GM12878 (cell line): Measurements from ENCODE around the gene MAGI1. TPM values are rescaled to one million over a fixed set of nuclear protein-coding genes. Genes with fewer than 3 reads are reported as not detected.

Experiments
- ATAC-seq: fragments of 200-7000 bp; cut with Tn5 transposase; 3 replicates; pipeline ENCODE4 v1.9.1; 2020; ENCODE audit warnings: mild to moderate bottlenecking, moderate library complexity
- BruUV-seq: library from RNA; stranded (reverse); fragments of 400-500 nt; replicated peaks from 2 replicates; lab custom pipeline; 2021; lab: Mats Ljungman, UMichigan
- CTCF ChIA-PET: fragments of 300-600 bp; sonication (Branson Sonifier 250); formaldehyde crosslinking; extraction: SDS; loops from one replicate; lab custom pipeline; 2021; ENCODE audit warnings: inconsistent platforms; lab: Yijun Ruan, JAX
- POLR2A ChIA-PET: fragments of 350-600 bp; formaldehyde crosslinking; extraction: SDS; loops from one replicate; lab custom pipeline; 2021; ENCODE audit warnings: inconsistent platforms; lab: Charles Lee
- RAD21 ChIA-PET: fragments of 300-600 bp; sonication (Branson Sonifier 250); formaldehyde crosslinking; loops from one replicate; lab custom pipeline; 2023; ENCODE audit warnings: antibody characterized with exemption; ENCODE audit not compliant: unreplicated experiment; lab: Charles Lee
- SMC1A ChIA-PET: fragments of 300-600 bp; sonication (Branson Sonifier 250); formaldehyde crosslinking; loops from one replicate; lab custom pipeline; 2023; ENCODE audit not compliant: unreplicated experiment, uncharacterized antibody; lab: Charles Lee
- DNase-seq: peaks from one replicate; pipeline ENCODE4 v3.0.0-alpha.2; 2011; ENCODE audit warnings: low read depth, low spot score
- FAIRE-seq: peaks from 3 replicates; lab custom pipeline; 2011; peaks lifted over from hg19 to GRCh38; lab: Jason Lieb, UNC
- H2AFZ ChIP-seq: 2 replicates; pipeline ENCODE4 v1.6.0; 2011; ENCODE audit warnings: low read depth, low read length, control low read depth; ENCODE audit not compliant: control insufficient read depth
- H3K27ac ChIP-seq: 2 replicates; pipeline ENCODE4 v1.5.1; 2011; ENCODE audit warnings: control low read depth; ENCODE audit not compliant: control insufficient read depth, insufficient read depth
- H3K27me3 ChIP-seq, 2 experiments: replicated peaks in 1 of 2; 2 replicates each; pipeline versions ENCODE4 v1.6.0 to v1.6.1; 2011; ENCODE audit warnings: low read length in 1 of 2; ENCODE audit not compliant: control insufficient read depth in 2 of 2, insufficient read depth in 2 of 2
- H3K36me3 ChIP-seq, 2 experiments: 2 replicates each; pipeline ENCODE4 v1.5.1; 2011; ENCODE audit warnings: low read length in 1 of 2; ENCODE audit not compliant: control insufficient read depth in 2 of 2, insufficient read depth in 2 of 2
- H3K4me1 ChIP-seq: 2 replicates; pipeline ENCODE4 v1.6.1; 2011; ENCODE audit warnings: mild to moderate bottlenecking, low read length, moderate library complexity, mixed read lengths; ENCODE audit not compliant: control insufficient read depth, insufficient read depth
- H3K4me2 ChIP-seq: 2 replicates; pipeline ENCODE4 v1.6.0; 2011; ENCODE audit warnings: control low read depth; ENCODE audit not compliant: control insufficient read depth, insufficient read depth
- H3K4me3 ChIP-seq: fragments of 200-600 bp; sonication (generic); 2 replicates; pipeline ENCODE4 v1.5.1; 2016
- H3K79me2 ChIP-seq: 2 replicates; pipeline ENCODE4 v1.6.0; 2011; ENCODE audit warnings: low read length; ENCODE audit not compliant: control insufficient read depth, insufficient read depth
- H3K9ac ChIP-seq: 2 replicates; pipeline ENCODE4 v1.8.0; 2011; ENCODE audit warnings: low read length, control low read depth, mixed read lengths; ENCODE audit not compliant: control insufficient read depth, insufficient read depth
- H3K9me3 ChIP-seq: replicated peaks from 3 replicates; pipeline ENCODE4 v1.5.1; 2011; ENCODE audit warnings: mild to moderate bottlenecking, low read length; ENCODE audit not compliant: control insufficient read depth, insufficient read depth
- H4K20me1 ChIP-seq: 2 replicates; pipeline ENCODE4 v1.6.0; 2011; ENCODE audit not compliant: control insufficient read depth, insufficient read depth
- IRF3 ChIP-seq: fragments of 450-650 bp; IDR thresholded peaks from 2 replicates; pipeline ENCODE4 v1.6.1; 2014; ENCODE audit warnings: mild to moderate bottlenecking
- PAX8 ChIP-seq: fragments of 450-650 bp; IDR thresholded peaks from 2 replicates; pipeline ENCODE4 v1.6.1; 2017; ENCODE audit warnings: mild to moderate bottlenecking, moderate library complexity
- WGBS: methylation state at CpG from one replicate; pipeline ENCODE4 v1.1.6; 2016; ENCODE audit warnings: low lambda C conversion rate; ENCODE audit not compliant: insufficient replicate concordance, insufficient coverage; ENCODE audit errors: missing lambda C conversion rate; 5-methylcytosine and 5-hydroxymethylcytosine counted together
- in situ Hi-C: fragments of 300-500 bp; cut with MboI; formaldehyde crosslinking; loops from 9 replicates; pipeline ENCODE4 v1.14.3; 2018; ENCODE audit warnings: mixed read lengths
- intact Hi-C: fragments of 100-400 bp; cut with micrococcal nuclease; formaldehyde crosslinking; loops from one replicate; pipeline ENCODE4 v1.14.2; 2022; ENCODE audit not compliant: unreplicated experiment
- polyA plus RNA-seq, 11 experiments: library from polyadenylated mRNA; depleted of rRNA in 4 of 11; unstranded in 6 of 11; stranded (reverse) in 5 of 11; fragments of >200 nt; fragmentation: Nextera tagmentation in 4 of 11; fragmentation: Illumina TruSeq in 1 of 11; extraction: Ambion mirVana in 4 of 11; extraction: Trizol in 1 of 11; gene quantifications; 1 replicate in 1 of 11; 2 replicates in 10 of 11; pipeline versions ENCODE4 v1.2.1 to v1.2.3, GENCODE V29; 2011 to 2016; ENCODE audit warnings: inconsistent platforms in 2 of 11, missing spikeins in 2 of 11, low read depth in 1 of 11
- total RNA-seq, 4 experiments: library from RNA; depleted of rRNA in 3 of 4; stranded (reverse); fragments of >200 nt in 3 of 4; fragmentation: Illumina TruSeq in 1 of 4; extraction: Trizol in 1 of 4; gene quantifications; 2 replicates each; pipeline versions ENCODE4 v1.2.1 to v1.2.3, GENCODE V29; 2013 to 2021
- TF ChIP-seq, protein P1 (sequence below): IDR thresholded peaks from 2 replicates; pipeline ENCODE4 v1.6.1; 2011; ENCODE audit warnings: borderline replicate concordance, low read depth, mild to moderate bottlenecking, moderate library complexity, mixed read lengths, low read length; ENCODE audit not compliant: insufficient read depth; ENCODE audit errors: extremely low read length
- TF ChIP-seq, protein P2 (sequence below), 3 experiments: IDR thresholded peaks in 2 of 3; conservative IDR thresholded peaks in 1 of 3; 2 replicates each; pipeline ENCODE4 v1.5.1; 2011; ENCODE audit warnings: low read depth in 3 of 3, low read length in 3 of 3, mild to moderate bottlenecking in 3 of 3, control low read depth in 2 of 3, moderate library complexity in 2 of 3, inconsistent platforms in 1 of 3, mixed read lengths in 1 of 3; ENCODE audit not compliant: control insufficient read depth in 2 of 3, insufficient read depth in 1 of 3; ENCODE audit errors: extremely low read depth in 1 of 3

Gene MAGI1
- total and polyA plus RNA-seq, 10 of the 15 experiments (the other 5 are each of a cell fraction or from before 2014, with no cell fraction given), result 0.02 to 3.3 (median 0.29) TPM; not detected in 1

DNA sequence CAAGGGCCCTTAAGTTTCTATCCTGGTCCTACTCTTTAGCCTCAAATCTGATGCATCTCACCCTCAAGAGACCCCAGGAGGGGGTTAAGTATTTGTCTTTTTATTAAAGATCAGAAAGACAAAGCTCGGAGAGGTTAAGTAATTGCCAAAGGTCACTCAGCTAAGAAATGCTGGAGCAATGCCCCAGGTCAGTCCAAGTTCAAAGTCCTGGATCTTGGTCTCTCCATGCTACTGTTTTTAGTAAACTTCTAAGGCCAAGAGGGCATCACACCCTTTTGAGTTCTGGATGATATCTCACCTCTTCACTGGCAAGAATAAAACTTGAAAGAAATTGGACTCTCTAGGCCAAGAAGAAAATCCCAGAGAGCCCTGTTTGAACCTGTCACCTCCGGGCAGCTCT is 488.6 kb downstream of the MAGI1 start:
- H3K9me3 ChIP-seq, result no peaks in the 10 kb centered on the region
- intact Hi-C loops, result no loop called here
- TF ChIP-seq IRF3 (no peak), PAX8 (no peak)
- TF ChIP-seq, protein P1, sequence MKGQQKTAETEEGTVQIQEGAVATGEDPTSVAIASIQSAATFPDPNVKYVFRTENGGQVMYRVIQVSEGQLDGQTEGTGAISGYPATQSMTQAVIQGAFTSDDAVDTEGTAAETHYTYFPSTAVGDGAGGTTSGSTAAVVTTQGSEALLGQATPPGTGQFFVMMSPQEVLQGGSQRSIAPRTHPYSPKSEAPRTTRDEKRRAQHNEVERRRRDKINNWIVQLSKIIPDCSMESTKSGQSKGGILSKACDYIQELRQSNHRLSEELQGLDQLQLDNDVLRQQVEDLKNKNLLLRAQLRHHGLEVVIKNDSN, result no peak
- TF ChIP-seq, protein P2, sequence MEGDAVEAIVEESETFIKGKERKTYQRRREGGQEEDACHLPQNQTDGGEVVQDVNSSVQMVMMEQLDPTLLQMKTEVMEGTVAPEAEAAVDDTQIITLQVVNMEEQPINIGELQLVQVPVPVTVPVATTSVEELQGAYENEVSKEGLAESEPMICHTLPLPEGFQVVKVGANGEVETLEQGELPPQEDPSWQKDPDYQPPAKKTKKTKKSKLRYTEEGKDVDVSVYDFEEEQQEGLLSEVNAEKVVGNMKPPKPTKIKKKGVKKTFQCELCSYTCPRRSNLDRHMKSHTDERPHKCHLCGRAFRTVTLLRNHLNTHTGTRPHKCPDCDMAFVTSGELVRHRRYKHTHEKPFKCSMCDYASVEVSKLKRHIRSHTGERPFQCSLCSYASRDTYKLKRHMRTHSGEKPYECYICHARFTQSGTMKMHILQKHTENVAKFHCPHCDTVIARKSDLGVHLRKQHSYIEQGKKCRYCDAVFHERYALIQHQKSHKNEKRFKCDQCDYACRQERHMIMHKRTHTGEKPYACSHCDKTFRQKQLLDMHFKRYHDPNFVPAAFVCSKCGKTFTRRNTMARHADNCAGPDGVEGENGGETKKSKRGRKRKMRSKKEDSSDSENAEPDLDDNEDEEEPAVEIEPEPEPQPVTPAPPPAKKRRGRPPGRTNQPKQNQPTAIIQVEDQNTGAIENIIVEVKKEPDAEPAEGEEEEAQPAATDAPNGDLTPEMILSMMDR (IDR thresholded peaks at IDR 0.05 in 2 of 3, conservative IDR thresholded peaks at IDR 0.05 in 1 of 3; ENCODE audit: control insufficient read depth in 2 of 3, extremely low read depth in 1 of 3, insufficient read depth in 1 of 3, low read depth in 3 of 3, low read length in 3 of 3), result no peak
- no peaks in the 10 kb centered on the region for H3K4me1 ChIP-seq
- ChIA-PET CTCF (no interaction called here), SMC1A (no interaction called here), RAD21 (no interaction called here), POLR2A (interaction anchor here (0.7 kb wide), 1 partner anchor 11 kb away, joined by 3 read pairs; no protein-coding TSS in a partner anchor)
- ATAC-seq (no peak), DNase-seq (no peak), FAIRE-seq (no peak)
- no peaks in the 10 kb centered on the region for H4K20me1 ChIP-seq
- no peak overlapping the region for H3K27ac ChIP-seq
- no peak overlapping the region for H3K4me3 ChIP-seq
- peaks cover 0 to 2% of the 10 kb centered on the region in 2 experiments; a peak in 1 of 4 replicates for H3K27me3 ChIP-seq
- 16% methylated on average over 2 of the region's 2 CpGs for WGBS
- H3K4me2 ChIP-seq, result no peak overlapping the region
- H3K9ac ChIP-seq, result no peak overlapping the region
- no peaks in the 10 kb centered on the region for H3K36me3 ChIP-seq
- H3K79me2 ChIP-seq, result no peaks in the 10 kb centered on the region
- in situ Hi-C loops, result no loop called here
- no peak overlapping the region for H2AFZ ChIP-seq
- no TSS peak for BruUV-seq
